ENCODE measurements around the gene MED13L.

The MED13L gene

GRCh38 chr12:116278667-116279066 lies 1.2 kb upstream of the MED13L start:
- H3K4me1 ChIP-seq: peaks cover 0 to 25% (median 13%) of the 10 kb centered on the region in 4 donors
- no peaks in the 10 kb centered on the region for H3K9me3 ChIP-seq
- H3K4me3 ChIP-seq: no peak overlapping the region
- peak overlapping the region in 1 of 2 donors; percentile 64 for H3K27ac ChIP-seq
- intact Hi-C loops (cut with DNase I; ENCODE audit: low total_unique reads): loop anchor here (5.0 kb wide), 1 partner anchor 144 kb away; no protein-coding TSS in a partner anchor
- no peaks in the 10 kb centered on the region for H3K36me3 ChIP-seq
- DNase-seq: no peak
- no peaks in the 10 kb centered on the region for H3K27me3 ChIP-seq
- no peak for TF ChIP-seq CTCF (IDR thresholded peaks at IDR 0.05)

GRCh38 chr12:116278279-116278626 lies 760 bp upstream of the MED13L start:
- intact Hi-C loops (cut with DNase I; ENCODE audit: low total_unique reads): loop anchor here (5.0 kb wide), 1 partner anchor 144 kb away; no protein-coding TSS in a partner anchor
- DNase-seq: no peak
- Histone ChIP-seq H3K4me1 (peaks cover 0 to 29% (median 15%) of the 10 kb centered on the region in 4 donors), H3K36me3 (no peaks in the 10 kb centered on the region), H3K27me3 (no peaks in the 10 kb centered on the region), H3K27ac (peak overlapping the region; percentile 64 to 97), H3K9me3 (no peaks in the 10 kb centered on the region), H3K4me3 (peak overlapping the region; percentile 58 to 70)
- TF ChIP-seq CTCF (IDR thresholded peaks at IDR 0.05): no peak

GRCh38 chr12:116276652-116277466 lies 634 bp downstream of the MED13L start:
- H3K27ac ChIP-seq: peak overlapping the region; percentile 89 to 97
- no peaks in the 10 kb centered on the region for H3K36me3 ChIP-seq
- no peaks in the 10 kb centered on the region for H3K27me3 ChIP-seq
- no peak for TF ChIP-seq CTCF (IDR thresholded peaks at IDR 0.05)
- intact Hi-C loops (cut with DNase I; ENCODE audit: low total_unique reads): loop anchor here (2.0 to 5.0 kb wide), 2 partner anchors 145 to 322 kb away; no protein-coding TSS in a partner anchor
- no peaks in the 10 kb centered on the region for H3K9me3 ChIP-seq
- peak overlapping the region; percentile 58 to 70 for H3K4me3 ChIP-seq
- peaks cover 0 to 43% (median 21%) of the 10 kb centered on the region in 4 donors for H3K4me1 ChIP-seq
- peak; percentile 71 to 81 for DNase-seq

- DNase-seq: no peak
- TF ChIP-seq CTCF (IDR thresholded peaks at IDR 0.05): no peak
- Histone ChIP-seq H3K4me3 (peak overlapping the region; percentile 58 to 70), H3K27ac (peak overlapping the region in 1 of 2 donors; percentile 20), H3K9me3 (no peaks in the 10 kb centered on the region), H3K4me1 (peaks cover 0 to 60% (median 25%) of the 10 kb centered on the region in 4 donors), H3K36me3 (no peaks in the 10 kb centered on the region), H3K27me3 (no peaks in the 10 kb centered on the region)
- intact Hi-C loops (cut with DNase I; ENCODE audit: low total_unique reads): loop anchor here (5.0 kb wide), 1 partner anchor 148 kb away; no protein-coding TSS in a partner anchor
Measured at GRCh38 chr12:116274551-116275375, 2.7 kb downstream of the MED13L start.

- Histone ChIP-seq H3K27me3 (no peaks in the 10 kb centered on the region), H3K4me1 (peaks cover 0 to 66% (median 26%) of the 10 kb centered on the region in 4 donors), H3K36me3 (no peaks in the 10 kb centered on the region), H3K9me3 (no peaks in the 10 kb centered on the region), H3K4me3 (peak overlapping the region; percentile 58 to 70), H3K27ac (no peak overlapping the region)
- peak in 1 of 2 experiments; percentile 8 for TF ChIP-seq CTCF (IDR thresholded peaks at IDR 0.05)
- intact Hi-C loops (cut with DNase I; ENCODE audit: low total_unique reads): no loop called here
- no peak for DNase-seq
Measured at GRCh38 chr12:116273813-116274550, 3.5 kb downstream of the MED13L start.

Data from tibial artery (tissue), 4 donors.